ENCODE measurements around the gene PDHX. TPM values are rescaled to one million over a fixed set of nuclear protein-coding genes. Genes with fewer than 3 reads are reported as not detected.

The PDHX gene
- total RNA-seq, 6 experiments from 2014 or later, result 37.4 to 47.0 (median 42.2) TPM

- Mint-ChIP-seq H3K9me3 (no peaks in the 10 kb centered on the region), H3K27me3 (ENCODE audit: insufficient read depth) (peaks cover 2% of the 10 kb centered on the region; the same call in 1 of the 2 replicates), H3K4me1 (ENCODE audit: low read depth) (peaks cover 54% of the 10 kb centered on the region), H3K4me3 (no peak overlapping the region), H3K36me3 (ENCODE audit: low read depth) (no peaks in the 10 kb centered on the region), H3K27ac (no peak overlapping the region)
- DNase-seq, result no peak
- TF ChIP-seq, protein P1, sequence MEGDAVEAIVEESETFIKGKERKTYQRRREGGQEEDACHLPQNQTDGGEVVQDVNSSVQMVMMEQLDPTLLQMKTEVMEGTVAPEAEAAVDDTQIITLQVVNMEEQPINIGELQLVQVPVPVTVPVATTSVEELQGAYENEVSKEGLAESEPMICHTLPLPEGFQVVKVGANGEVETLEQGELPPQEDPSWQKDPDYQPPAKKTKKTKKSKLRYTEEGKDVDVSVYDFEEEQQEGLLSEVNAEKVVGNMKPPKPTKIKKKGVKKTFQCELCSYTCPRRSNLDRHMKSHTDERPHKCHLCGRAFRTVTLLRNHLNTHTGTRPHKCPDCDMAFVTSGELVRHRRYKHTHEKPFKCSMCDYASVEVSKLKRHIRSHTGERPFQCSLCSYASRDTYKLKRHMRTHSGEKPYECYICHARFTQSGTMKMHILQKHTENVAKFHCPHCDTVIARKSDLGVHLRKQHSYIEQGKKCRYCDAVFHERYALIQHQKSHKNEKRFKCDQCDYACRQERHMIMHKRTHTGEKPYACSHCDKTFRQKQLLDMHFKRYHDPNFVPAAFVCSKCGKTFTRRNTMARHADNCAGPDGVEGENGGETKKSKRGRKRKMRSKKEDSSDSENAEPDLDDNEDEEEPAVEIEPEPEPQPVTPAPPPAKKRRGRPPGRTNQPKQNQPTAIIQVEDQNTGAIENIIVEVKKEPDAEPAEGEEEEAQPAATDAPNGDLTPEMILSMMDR (IDR thresholded peaks at IDR 0.05), result no peak
These were observed 90.1 kb downstream of the PDHX start for GRCh38 chr11:35006389-35007128.

DNA sequence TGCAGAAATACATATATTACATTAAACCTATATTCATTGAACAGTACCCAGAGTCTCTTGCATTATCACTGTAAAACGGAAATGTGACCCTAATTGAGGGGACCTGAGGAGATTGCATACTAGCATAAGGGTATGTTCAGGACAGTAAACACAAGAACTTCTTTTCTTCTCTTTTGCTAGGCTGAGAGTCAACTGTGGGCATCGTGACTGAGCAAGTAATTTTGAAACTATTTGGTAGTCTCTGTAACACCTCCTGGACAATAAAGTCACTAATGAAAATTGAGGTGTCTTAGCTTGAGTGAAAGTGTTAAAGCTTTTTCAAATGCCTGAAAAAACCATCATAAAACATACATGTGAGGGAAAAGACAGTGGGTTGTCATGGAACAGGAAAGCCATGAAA is 90.9 kb downstream of the PDHX start:
- H3K36me3 Mint-ChIP-seq (ENCODE audit: low read depth), result no peaks in the 10 kb centered on the region
- DNase-seq, result no peak
- peaks cover 60% of the 10 kb centered on the region for H3K4me1 Mint-ChIP-seq (ENCODE audit: low read depth)
- no peak overlapping the region for H3K4me3 Mint-ChIP-seq
- no peaks in the 10 kb centered on the region for H3K9me3 Mint-ChIP-seq
- peaks cover 2% of the 10 kb centered on the region for H3K27me3 Mint-ChIP-seq (ENCODE audit: insufficient read depth)
- H3K27ac Mint-ChIP-seq, result no peak overlapping the region
- TF ChIP-seq, protein P1 (IDR thresholded peaks at IDR 0.05), result no peak

DNA sequence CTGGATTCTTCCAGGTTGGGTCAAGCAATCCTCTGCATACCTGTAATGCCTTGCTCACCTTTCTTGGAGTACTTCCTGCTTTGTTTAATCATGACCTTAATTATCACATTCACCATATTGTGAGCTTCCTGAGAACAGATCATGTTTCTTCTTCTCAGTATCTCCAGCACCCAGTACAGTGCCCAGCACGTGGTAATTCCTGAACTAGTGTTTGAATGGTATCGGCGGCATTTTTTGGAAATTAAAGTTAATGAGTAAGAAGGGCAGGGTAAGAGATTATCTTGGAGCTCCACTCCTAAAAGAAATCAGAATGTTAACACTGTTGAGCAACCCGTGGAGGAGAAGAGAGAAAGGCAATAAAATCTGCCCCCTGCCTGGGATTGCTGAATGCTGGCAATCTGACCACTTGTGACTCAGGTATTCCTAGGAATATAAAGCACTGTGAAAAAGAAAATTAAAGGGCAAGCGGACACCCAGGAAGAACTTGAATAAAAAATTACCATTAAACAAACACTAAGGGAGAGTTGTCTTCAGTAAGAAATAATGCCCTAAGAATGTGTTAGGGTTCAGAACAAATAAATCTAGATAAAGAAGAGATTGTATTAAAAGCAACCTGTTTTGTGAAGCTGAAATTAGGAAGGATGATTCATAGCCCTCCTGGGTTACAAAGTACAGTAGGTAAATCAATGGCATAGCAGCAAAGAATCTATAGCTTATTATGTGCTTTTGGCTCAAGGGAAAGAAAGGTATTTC is 92.9 kb downstream of the PDHX start:
- peak overlapping the region; percentile 64 for H3K27ac Mint-ChIP-seq
- H3K4me1 Mint-ChIP-seq (ENCODE audit: low read depth), result peaks cover 64% of the 10 kb centered on the region
- peak; percentile 70 for DNase-seq
- H3K4me3 Mint-ChIP-seq, result peak overlapping the region; percentile 1; the same call in 1 of the 2 replicates
- no peaks in the 10 kb centered on the region for H3K36me3 Mint-ChIP-seq (ENCODE audit: low read depth)
- H3K9me3 Mint-ChIP-seq, result no peaks in the 10 kb centered on the region
- no peaks in the 10 kb centered on the region; the same call in 1 of the 2 replicates for H3K27me3 Mint-ChIP-seq (ENCODE audit: insufficient read depth)
- TF ChIP-seq, protein P1 (IDR thresholded peaks at IDR 0.05), result peak; percentile 10; the same call in 1 of the 2 replicates

DNA sequence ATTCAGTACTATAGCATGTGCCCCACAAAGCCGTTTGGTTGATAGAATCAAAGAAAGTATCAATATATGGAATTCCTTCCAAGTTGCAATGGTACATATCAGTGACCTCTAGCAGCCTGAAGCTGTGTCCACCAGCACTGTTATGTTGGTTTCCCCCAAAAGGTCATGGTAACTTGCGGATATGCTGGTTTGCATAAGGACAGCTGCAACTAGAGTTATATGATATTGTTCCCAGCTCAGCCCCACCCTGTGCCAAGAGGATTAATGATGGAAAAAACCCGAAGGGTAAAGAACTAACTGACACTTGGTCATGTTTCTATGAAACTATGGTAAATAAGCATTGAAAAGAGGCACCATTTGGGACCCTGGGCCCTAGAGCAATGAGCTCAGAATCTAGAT is 93.5 kb downstream of the PDHX start:
- Mint-ChIP-seq H3K4me1 (ENCODE audit: low read depth) (peaks cover 70% of the 10 kb centered on the region), H3K4me3 (no peak overlapping the region), H3K36me3 (ENCODE audit: low read depth) (no peaks in the 10 kb centered on the region), H3K27ac (no peak overlapping the region), H3K27me3 (ENCODE audit: insufficient read depth) (no peaks in the 10 kb centered on the region; the same call in 1 of the 2 replicates), H3K9me3 (no peaks in the 10 kb centered on the region)
- TF ChIP-seq, protein P1 (IDR thresholded peaks at IDR 0.05), result no peak
- no peak for DNase-seq

DNA sequence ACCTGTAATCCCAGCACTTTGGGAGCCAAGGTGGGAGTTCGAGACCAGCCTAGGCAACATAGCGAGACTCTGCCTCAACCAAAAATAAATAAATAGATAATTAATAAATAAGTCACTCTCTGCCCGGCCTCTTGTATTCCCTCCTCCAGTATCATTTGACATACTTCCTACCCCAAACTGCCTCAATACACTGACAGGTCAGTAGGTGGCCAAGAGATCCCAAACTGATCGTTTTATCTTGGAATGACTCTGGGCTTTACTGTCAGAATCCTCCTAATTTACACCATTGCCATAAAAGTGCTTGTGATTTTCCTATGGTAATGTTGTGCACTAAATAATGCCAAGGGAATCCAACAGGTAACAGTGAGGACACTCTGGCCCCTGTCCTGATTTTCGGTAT is 94.2 kb downstream of the PDHX start:
- DNase-seq, result no peak
- Mint-ChIP-seq H3K27ac (no peak overlapping the region), H3K4me1 (ENCODE audit: low read depth) (peaks cover 77% of the 10 kb centered on the region), H3K36me3 (ENCODE audit: low read depth) (no peaks in the 10 kb centered on the region), H3K4me3 (no peak overlapping the region), H3K9me3 (no peaks in the 10 kb centered on the region), H3K27me3 (ENCODE audit: insufficient read depth) (no peaks in the 10 kb centered on the region; the same call in 1 of the 2 replicates)
- TF ChIP-seq, protein P1 (IDR thresholded peaks at IDR 0.05), result no peak
